ENCODE results near the gene ZNF536. TPM values are rescaled to one million over a fixed set of nuclear protein-coding genes. Genes with fewer than 3 reads are reported as not detected.

Gene ZNF536
- total RNA-seq, 4 donors from 2014 or later, result 1.00 to 7.1 (median 1.8) TPM

DNA sequence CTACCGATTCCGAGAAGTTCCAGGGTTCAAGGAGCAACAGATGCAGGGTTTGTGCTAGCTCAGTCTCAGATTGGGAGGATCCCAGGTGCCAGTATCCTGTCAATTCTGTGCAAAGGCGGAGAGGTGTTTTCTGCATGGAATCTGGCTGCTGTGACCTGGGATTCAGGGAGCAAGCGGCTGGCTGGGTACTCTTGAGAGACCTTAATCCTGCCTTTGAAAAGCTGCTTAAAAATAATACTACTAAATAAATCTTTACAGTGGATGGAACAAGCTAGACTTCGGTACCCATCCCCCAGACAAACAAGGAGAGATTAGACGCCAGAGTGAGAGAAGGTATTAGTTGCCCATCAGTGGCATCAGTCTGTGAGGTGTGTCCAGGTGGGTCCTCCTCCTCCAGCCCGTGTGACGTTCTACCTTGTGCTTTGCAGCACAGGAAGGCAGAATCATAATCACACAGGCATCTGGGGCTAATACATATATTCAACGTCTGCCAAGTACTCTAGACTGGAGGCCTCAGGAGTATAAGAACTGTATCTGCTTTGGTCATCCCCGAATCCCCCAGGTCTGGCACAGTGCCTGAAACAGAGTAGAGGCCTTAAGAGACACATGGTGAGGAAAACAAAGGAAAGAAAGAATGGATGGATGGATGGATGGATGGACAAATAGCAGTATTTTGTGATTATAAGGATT is 230.6 kb downstream of the ZNF536 start:
- Histone ChIP-seq H3K4me1 (no peaks in the 10 kb centered on the region), H3K9me3 (no peaks in the 10 kb centered on the region), H3K36me3 (no peaks in the 10 kb centered on the region), H3K4me3 (no peak overlapping the region), H3K27ac (no peak overlapping the region), H3K27me3 (no peaks in the 10 kb centered on the region)
- TF ChIP-seq POLR2A (IDR thresholded peaks at IDR 0.05) (no peak), EP300 (IDR thresholded peaks at IDR 0.05; ENCODE audit: low read depth) (no peak), POLR2AphosphoS5 (IDR thresholded peaks at IDR 0.05) (no peak), CTCF (IDR thresholded peaks at IDR 0.05) (no peak)
- DNase-seq, result no peak
- in situ Hi-C loops (cut with MboI; ENCODE audit: low pct_ligation_motif_present in 1 of 4, low pct_unique_long_range_greater_than_20kb in 1 of 4, low sequenced_read_pairs in 3 of 4), result no loop called here
- intact Hi-C loops (cut with DNase I; ENCODE audit: low total_unique reads), result no loop called here
- WGBS, 2 donors (ENCODE audit: low coverage in 1 of 2), result 63 to 72% methylated on average over 7 to 10 of the region's 10 CpGs

GRCh38 chr19:30604657-30605056 is 232.5 kb downstream of the ZNF536 start:
- Histone ChIP-seq H3K4me1 (no peaks in the 10 kb centered on the region), H3K4me3 (no peak overlapping the region), H3K9me3 (no peaks in the 10 kb centered on the region), H3K36me3 (no peaks in the 10 kb centered on the region), H3K27me3 (no peaks in the 10 kb centered on the region), H3K27ac (no peak overlapping the region)
- DNase-seq, result no peak
- 71 to 82% methylated on average over 6 of the region's 6 CpGs for WGBS, 2 donors (ENCODE audit: low coverage in 1 of 2)
- TF ChIP-seq POLR2A (IDR thresholded peaks at IDR 0.05) (no peak), CTCF (IDR thresholded peaks at IDR 0.05) (no peak), POLR2AphosphoS5 (IDR thresholded peaks at IDR 0.05) (no peak), EP300 (IDR thresholded peaks at IDR 0.05; ENCODE audit: low read depth) (no peak)
- in situ Hi-C loops (cut with MboI; ENCODE audit: low pct_ligation_motif_present in 1 of 4, low pct_unique_long_range_greater_than_20kb in 1 of 4, low sequenced_read_pairs in 3 of 4), result no loop called here
- intact Hi-C loops (cut with DNase I; ENCODE audit: low total_unique reads), result no loop called here

- no peak for TF ChIP-seq EP300 (IDR thresholded peaks at IDR 0.05; ENCODE audit: low read depth)
- TF ChIP-seq CTCF (IDR thresholded peaks at IDR 0.05), result no peak
- TF ChIP-seq POLR2AphosphoS5 (IDR thresholded peaks at IDR 0.05), result no peak
- no peak for TF ChIP-seq POLR2A (IDR thresholded peaks at IDR 0.05)
- H3K27ac ChIP-seq, result no peak overlapping the region
- in situ Hi-C loops (cut with MboI; ENCODE audit: low pct_ligation_motif_present in 1 of 4, low pct_unique_long_range_greater_than_20kb in 1 of 4, low sequenced_read_pairs in 3 of 4) (no loop called here), intact Hi-C loops (cut with DNase I; ENCODE audit: low total_unique reads) (no loop called here)
- no peaks in the 10 kb centered on the region for H3K27me3 ChIP-seq
- no peaks in the 10 kb centered on the region for H3K4me1 ChIP-seq
- WGBS, 2 donors (ENCODE audit: low coverage in 1 of 2), result 74 to 79% methylated on average over 3 of the region's 3 CpGs
- no peaks in the 10 kb centered on the region for H3K36me3 ChIP-seq
- H3K9me3 ChIP-seq, result no peaks in the 10 kb centered on the region
- H3K4me3 ChIP-seq, result no peak overlapping the region
- no peak for DNase-seq
Measured at GRCh38 chr19:30605333-30605732, 233.1 kb downstream of the ZNF536 start.

DNA sequence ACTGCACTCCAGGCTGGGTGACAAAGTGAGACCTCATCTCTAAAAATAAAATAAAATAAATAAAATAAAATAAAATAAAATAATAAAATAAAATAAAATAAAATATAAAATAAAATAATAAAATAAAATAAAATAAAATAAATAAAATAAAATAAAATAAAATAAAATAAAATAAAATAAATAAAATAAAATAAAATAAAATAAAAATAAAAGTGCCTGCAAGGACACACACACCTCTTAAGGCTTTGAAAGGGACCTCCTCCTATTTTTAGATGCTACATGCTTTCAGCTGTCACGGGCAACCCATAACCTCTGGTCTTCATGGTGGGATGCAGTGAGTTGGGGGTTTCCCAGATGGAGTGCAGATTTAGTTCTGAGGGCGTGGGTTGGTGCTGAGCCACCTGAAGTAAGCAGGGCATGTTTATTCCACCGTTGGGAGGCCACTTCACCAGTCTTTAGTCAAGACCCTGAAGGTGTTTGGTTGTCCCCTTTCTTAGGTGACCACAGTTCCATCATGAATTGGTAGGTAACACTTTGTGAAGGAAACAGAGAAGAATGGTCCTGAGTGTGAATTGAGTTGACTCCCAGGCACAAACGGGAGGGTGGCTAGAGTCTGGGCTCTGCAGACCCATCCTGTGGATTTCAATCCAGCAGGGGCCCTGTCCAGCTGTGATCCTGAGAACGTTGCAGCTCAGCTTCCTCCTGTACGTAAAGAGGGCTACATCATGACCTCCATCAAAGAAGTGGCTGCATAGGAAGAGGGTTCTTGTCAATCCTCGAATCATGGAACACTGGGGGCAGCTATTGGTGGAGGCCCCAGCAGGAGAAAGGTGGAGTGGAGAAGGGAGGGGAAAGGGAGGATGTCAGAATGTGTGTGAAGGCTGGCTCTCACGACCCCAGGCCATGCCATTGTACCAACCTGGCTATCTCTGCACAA is 234.2 kb downstream of the ZNF536 start:
- DNase-seq, result no peak
- intact Hi-C loops (cut with DNase I; ENCODE audit: low total_unique reads), result no loop called here
- in situ Hi-C loops (cut with MboI; ENCODE audit: low pct_ligation_motif_present in 1 of 4, low pct_unique_long_range_greater_than_20kb in 1 of 4, low sequenced_read_pairs in 3 of 4), result no loop called here
- H3K36me3 ChIP-seq, result no peaks in the 10 kb centered on the region
- H3K4me1 ChIP-seq, result no peaks in the 10 kb centered on the region
- 47 to 61% methylated on average over 3 to 8 of the region's 8 CpGs for WGBS, 2 donors (ENCODE audit: low coverage in 1 of 2)
- no peak overlapping the region for H3K27ac ChIP-seq
- no peak overlapping the region for H3K4me3 ChIP-seq
- H3K27me3 ChIP-seq, result no peaks in the 10 kb centered on the region
- no peaks in the 10 kb centered on the region for H3K9me3 ChIP-seq
- TF ChIP-seq POLR2A (IDR thresholded peaks at IDR 0.05), result no peak
- no peak for TF ChIP-seq EP300 (IDR thresholded peaks at IDR 0.05; ENCODE audit: low read depth)
- no peak for TF ChIP-seq CTCF (IDR thresholded peaks at IDR 0.05)
- TF ChIP-seq POLR2AphosphoS5 (IDR thresholded peaks at IDR 0.05), result no peak
